ENCODE results near the gene MTIF2.

DNA sequence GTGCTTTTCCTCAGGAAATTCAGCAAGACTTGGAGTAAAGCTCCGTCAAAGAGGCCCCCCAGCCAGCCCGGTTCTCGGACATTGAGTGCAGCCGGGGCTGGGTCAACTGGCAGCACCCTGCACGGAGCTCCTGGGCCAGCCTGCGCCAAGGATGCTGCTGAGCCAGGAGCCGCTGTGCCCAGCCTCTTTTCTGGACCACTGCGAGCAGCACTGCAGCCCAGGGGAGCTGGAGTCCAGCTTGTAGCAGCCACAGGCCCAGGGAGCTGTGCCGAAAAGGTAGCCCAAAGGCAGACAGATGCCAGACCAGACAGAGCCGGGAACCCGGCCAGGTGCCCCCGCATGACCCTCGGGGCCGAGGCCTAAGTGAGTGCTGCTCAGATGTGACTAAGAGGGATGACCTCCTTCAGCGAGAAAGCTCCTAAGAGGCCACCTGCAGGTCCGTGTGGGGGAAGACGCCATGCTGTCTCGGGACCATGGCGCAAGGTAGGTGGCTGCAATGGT, 44.2 kb downstream of the MTIF2 start:
- TF ChIP-seq EZH2 (IDR thresholded peaks at IDR 0.05; ENCODE audit: insufficient read depth, poor library complexity, severe bottlenecking) (no peak), EZH2phosphoT487 (IDR thresholded peaks at IDR 0.05; ENCODE audit: insufficient read depth, low read depth) (no peak)
